ENCODE data around the gene MARCO.
"Not testable (repeated sequence)": the region's sequence is repeated elsewhere in the genome, so short reads cannot be mapped to it uniquely, and the experiment has no call there.

The MARCO gene

DNA sequence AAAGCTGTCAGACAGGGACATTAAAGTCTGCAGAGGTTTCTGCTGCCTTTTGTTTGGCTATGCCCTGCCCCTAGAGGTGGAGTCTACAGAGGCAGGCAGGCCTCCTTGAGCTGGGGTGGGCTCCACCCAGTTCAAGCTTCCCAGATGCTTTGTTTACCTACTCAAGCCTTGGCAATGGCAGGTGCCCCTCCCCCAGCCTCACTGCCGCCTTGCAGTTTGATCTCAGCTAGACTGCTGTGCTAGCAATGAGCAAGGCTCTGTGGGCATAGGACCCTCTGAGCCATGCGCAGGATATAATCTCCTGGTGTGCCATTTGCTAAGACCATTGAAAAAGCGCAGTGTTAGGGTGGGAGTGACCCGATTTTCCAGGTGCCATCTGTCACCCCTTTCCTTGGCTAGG, 61.9 kb downstream of the MARCO start:
- in situ Hi-C loops (cut with MboI; ENCODE audit: low sequenced_read_pairs): not testable (repeated sequence)

DNA sequence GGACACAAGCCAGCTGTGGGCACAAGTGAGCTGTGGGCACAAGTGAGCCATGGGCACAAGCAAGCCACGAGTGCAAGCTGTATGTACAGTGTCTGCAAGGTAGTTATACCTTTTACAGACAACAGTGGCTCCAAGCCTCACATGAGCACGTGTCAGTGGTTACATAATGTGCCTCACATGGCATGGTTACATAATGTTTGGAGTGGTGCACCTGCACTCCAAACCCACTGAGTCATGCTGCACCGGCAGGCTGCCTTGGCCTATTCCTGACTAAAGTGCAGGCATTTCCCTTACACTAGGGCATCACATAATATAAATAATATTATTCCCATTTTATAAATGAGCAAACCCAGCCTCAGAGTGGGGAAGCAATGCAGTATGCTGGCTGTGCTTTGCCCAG, 62.6 kb downstream of the MARCO start:
- in situ Hi-C loops (cut with MboI; ENCODE audit: low sequenced_read_pairs): no loop called here

DNA sequence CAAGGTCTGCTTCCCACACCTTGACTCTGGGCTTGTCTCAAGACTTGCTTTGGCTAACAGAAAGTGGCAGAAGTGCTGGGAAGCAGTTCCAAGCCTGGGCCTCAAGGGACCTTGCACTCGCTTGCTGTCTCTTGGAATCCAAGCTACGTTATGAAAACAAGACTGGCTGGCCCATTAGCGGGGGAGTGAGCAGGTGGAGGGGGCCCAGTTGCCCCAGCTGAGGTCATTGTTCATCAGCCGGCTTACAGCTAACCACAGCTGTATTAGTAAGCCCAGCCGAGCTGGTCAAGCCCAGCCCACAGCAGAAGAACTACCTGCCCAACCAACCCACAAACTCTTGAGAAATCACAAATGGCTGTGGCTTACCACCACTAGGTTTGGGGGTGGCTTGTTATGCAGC, 63.1 kb downstream of the MARCO start:
- in situ Hi-C loops (cut with MboI; ENCODE audit: low sequenced_read_pairs): no loop called here

DNA sequence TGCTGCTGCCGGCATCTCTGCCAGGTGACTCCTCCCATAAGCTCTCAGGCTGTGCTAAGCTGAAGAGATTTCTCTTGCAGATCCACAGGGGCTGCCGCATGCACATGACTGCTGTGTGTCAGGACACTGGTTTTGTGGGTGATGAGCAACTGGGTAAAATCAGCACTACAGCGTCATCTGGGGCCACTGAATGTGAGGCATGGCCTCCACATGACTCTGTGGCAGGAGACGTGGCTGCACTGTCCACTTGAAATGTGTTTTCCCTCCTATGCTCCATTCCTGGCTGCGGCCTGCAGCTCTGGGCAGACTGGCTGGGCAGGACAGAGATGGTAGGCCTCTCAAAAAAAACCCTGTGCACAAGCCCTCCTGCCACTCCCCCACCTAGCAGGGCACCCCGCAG, 63.6 kb downstream of the MARCO start:
- in situ Hi-C loops (cut with MboI; ENCODE audit: low sequenced_read_pairs): no loop called here

DNA sequence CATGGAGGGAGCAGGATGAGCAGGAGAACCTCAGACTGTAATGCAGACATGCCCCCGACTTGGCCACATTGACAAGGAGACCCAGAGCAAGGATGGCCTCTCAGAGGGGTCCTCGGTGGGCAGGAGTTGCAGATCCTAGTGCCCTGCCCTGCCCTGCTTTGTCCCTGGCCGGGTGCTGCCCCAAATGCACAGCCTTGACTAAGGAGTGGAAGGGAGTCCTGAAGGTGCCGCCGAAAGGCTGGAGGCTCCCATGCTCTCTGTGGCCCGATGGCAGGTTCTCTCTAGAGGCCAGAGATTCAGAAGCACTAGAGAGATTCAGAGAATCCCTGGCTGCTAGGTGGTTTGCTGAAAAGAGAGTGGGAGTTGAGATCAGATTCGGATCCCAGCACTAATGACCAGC, 64.4 kb downstream of the MARCO start:
- in situ Hi-C loops (cut with MboI; ENCODE audit: low sequenced_read_pairs): no loop called here

DNA sequence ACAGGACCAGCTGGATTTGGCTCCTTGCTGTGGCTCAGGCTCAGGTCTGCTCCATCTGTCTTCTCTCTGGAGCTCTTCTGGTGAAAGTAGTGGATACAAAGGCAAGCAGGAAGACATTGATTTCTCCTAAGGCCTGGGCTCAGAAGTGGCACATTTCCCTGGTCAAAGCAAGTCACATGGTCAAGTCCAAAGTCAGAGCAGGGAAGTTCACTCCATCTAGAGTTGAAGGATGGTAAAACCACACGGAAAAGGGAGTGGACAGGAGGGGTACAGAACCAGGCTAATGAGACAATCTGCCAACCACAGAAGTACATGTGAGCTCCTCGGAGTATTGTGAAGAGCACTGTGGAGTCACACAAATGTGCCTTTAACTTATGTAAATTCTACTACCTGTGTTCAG, 66.1 kb downstream of the MARCO start:
- in situ Hi-C loops (cut with MboI; ENCODE audit: low sequenced_read_pairs): no loop called here

DNA sequence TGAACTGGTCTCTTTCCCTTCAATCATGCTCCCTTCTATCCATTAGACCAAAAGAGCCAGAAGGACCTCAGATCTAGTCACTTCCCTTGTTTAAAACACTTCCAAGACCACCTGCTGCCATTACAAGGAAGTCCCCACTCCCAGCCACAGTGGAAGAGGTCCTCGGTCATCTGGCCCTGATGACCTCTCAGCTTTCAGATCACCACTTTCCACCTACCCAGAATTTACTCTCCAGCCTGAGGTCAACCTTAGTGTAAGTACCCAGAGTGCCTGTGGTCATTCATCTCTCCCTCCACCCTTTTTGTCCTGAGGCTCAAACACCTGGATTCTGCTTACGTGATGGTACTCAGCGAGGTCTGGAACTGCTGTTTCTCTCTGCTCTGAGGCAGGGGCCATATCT, 67.1 kb downstream of the MARCO start:
- in situ Hi-C loops (cut with MboI; ENCODE audit: low sequenced_read_pairs): no loop called here

DNA sequence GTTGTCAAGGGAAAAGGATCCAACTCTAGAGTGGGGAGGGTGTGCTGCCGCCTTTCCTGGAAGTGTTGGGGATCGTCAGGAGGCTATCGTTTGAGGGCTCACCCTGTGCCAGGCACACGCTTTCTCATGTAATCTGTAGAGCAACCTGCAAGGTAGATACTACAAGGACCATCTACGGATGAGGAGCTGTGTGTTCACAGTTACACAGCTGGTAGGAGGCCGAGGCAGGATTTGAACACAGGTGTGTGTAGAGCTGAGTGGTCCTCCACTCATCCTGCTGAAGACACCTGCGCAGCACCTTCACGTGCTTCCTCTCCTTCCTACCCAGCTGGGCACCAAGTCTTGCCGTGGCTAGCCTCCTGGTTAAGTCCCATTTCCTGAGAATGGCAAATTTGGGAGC, 68.3 kb downstream of the MARCO start:
- in situ Hi-C loops (cut with MboI; ENCODE audit: low sequenced_read_pairs): no loop called here

DNA sequence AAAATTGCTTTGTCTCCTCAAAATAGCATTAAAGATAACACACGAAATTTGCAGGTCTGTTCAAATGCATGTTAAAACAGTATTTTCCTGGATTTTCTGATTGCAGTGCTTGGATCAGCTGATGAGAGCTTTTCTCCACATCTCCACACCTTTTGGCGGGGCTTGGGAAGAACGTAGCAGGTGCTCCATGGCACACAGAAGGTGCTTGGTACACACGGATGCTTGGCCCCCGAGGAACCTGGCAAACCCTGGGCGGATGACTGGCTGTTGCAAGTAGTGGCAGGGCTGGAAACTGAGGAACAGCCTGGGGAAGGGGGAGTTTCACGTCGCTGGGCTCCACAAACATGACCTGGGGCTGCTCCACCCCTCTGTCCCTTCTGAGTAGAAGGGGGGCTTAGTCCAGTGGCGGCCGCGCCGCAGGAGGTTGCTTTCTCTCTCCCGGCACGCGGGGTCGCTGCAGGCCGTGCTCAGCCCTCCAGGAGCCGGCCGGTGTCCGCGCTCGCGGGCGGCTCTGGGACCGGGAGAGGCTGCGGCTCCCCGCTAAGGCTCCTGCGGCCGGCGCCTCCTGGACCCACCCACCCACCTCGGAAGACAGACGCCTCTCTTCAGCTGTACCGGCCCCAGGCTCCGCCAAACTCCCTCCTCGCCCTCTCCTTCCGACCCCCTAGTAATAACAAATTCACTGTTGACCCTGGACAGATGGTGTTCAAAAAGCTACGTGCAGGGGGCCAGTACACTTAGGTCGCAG, 69.3 kb downstream of the MARCO start:
- in situ Hi-C loops (cut with MboI; ENCODE audit: low sequenced_read_pairs): no loop called here

DNA sequence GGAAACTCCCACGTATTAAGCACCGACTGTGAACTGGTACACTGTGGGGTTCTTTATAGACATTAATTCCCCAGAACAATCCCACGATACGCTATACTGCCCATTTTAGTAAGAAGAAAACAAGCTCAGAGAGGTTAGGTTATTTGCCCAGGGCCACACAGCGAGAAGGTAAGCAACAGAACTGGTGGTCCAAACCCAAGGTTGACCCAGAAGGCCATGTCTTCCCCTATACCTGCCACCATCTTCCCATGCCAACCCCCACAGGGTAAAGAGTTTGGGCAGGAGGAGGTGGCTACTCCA, 69.9 kb downstream of the MARCO start:
- in situ Hi-C loops (cut with MboI; ENCODE audit: low sequenced_read_pairs): no loop called here

DNA sequence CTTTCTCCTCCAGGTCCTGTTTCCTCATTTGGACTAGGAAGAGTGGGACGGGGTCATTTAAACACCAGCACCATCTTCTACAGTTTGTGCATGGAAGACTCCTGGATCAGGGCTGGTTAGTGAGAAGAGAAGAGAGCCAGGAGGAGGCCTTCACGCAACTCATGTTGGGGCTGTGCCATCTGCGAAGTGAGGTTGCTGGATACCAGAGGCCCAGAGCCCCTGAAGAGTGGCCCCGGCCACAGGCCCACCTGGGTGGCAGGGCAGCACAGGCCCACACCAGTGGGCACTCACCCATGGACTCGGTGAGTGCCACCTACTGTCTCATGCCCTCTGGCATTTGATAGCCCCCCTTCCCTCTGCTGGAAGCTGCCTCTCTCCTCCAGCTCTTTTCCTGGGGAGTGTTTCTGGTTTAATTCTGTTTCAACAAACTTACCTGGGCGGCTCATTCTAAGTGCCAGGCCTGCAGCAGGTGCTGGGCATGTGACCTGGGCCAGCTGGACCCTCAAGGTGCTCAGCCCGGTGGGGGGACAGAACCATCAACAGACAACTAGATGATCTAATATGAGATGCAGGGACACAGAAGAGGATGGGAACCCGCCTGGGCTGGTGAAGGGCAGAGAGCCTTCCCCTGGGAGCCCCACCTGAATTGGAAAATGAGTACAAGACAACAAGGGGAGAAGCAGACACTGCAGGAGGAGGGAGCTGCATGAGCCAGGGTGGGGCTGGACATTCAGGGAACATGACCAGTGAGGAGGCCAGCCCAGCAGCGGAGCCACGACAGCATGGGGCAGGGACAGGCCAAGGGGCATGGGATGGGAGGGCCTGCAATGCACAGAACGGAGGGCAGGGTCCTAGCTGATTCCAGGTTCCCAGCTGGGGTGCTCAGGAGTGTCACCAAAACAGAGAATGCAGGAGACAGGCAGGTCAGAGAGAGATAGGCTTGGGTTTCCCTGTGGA, 70.6 kb downstream of the MARCO start:
- in situ Hi-C loops (cut with MboI; ENCODE audit: low sequenced_read_pairs): no loop called here

DNA sequence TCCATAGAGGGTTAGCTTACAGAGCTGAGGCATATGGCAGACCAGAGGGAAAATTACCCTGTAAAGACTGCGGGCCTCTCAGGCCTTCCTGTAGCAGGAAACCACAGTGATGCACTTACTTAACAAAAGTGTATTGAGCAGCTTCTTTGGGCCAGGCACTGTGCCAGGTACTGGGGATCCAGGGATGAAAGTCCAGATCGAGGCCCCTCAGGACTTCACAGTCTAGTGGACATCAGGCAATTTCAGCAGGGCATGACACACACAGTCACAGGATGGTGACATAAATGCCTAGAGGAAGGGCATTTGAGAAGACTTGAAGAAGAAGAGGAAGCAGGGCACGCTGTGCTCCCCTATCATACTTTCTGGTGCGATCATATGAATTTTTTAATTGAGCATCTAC, 71.7 kb downstream of the MARCO start:
- in situ Hi-C loops (cut with MboI; ENCODE audit: low sequenced_read_pairs): no loop called here

DNA sequence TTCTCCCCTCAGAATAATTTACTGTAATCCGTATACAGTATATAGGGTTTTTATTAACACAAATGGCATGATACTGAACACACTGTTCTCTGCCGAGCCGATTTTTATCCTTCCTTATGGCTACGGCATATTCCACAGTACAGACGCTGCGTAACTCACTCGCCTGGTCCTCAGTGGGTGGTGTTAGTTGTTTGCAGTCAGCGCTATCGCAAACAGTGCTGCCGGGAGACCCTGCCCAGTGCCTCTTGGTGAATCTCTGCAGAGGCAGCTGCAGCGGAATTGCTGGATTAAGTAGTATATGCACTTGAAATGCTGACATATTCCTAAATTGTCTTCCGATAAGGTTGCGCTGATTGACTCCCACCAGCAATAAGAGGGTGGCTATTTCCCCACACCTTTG, 73.9 kb downstream of the MARCO start:
- in situ Hi-C loops (cut with MboI; ENCODE audit: low sequenced_read_pairs): no loop called here

DNA sequence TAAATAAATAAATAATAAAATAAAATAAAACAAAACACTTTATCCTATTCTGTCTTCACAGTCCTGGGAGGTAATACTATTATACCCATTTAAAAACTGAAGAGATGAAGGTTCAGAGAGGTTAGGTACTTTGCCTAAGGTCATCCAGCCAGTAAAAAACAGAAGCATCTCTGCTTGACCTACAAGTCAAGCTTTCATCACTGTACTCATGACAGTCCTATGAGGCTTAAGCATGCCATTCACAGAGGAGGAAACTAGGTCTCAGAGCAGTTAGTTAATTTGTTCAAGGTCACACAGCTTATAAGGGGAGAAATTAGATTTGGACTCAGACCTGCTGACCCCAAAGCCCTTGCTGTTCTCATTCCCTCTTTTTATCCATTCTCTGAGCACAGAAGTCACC, 77.5 kb downstream of the MARCO start:
- in situ Hi-C loops (cut with MboI; ENCODE audit: low sequenced_read_pairs): no loop called here

DNA sequence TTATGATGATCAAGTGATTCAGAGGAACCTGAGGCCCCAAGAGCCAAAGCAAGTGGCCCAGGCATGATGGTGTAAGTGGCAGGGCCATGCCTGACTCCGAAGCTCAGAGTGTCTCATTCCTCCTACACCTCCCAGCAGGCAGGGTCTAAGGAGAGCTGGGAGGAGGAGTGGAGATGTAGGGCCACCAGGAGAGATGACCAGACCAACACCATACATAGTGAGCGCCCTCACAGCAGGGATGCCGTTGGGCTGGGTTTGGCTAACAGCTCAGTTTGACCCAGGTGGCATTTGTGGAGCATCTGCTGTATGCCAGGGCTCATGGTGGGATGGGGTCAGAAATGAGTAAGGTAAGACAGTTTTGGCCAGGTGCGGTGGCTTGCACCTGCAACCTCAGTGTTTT, 80.7 kb downstream of the MARCO start:
- in situ Hi-C loops (cut with MboI; ENCODE audit: low sequenced_read_pairs): no loop called here

DNA sequence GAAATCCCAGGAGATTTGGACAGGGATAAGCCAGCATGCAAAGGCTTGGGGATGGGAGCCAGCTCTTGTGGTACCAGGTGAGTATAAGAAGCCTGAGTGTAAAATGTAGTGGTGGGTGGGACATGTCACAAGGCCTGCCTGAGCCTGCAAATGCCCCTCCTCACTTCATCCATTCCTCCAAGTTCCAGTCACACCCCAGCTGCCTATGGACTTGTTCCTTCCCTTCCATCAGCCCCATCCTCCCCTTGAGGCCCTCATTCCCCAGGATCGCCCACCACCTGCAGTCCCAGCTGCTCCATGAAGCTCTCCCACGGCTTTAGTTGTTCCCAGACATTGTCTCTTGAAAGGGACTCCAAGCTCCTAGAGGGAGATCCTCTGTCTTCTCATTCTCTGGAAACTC, 81.5 kb downstream of the MARCO start:
- in situ Hi-C loops (cut with MboI; ENCODE audit: low sequenced_read_pairs): no loop called here

DNA sequence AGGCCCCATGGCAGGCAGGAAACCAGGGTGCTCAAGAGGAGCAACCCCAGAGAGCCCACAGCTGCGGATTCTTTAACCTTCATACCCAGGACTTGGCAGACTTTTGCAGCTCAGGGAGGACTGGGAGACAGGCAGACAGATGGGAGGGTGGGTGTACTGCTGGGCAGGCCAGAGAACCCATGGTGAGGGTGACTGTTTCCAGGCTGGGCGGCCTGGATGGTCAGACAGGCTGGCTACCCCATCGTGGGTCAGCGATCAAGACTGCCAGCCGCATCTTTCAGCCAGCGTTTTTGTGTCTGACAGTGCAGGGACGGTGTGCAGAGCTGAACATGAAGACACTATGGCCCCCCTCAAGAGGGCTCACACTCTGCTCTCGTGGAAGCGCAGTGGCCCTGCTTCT, 82.2 kb downstream of the MARCO start:
- in situ Hi-C loops (cut with MboI; ENCODE audit: low sequenced_read_pairs): no loop called here

DNA sequence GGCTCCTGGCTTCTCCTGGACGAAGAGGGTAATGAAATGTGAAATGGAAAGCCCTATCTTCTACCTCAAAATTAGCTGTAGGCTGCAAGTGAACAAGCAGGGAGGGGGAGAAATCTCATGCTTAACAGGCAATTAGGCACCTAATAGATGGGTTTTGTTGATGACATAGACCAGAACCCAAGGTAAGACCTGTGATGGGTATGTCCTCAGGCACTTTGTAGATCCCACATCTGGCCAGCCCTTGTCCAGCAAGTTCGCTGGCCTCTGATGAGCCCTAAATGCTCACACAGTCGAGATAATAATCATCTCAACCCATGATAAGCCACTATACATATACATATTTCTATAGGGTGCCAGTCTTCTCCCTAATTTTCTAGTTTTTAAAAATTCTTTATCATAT, 82.6 kb downstream of the MARCO start:
- in situ Hi-C loops (cut with MboI; ENCODE audit: low sequenced_read_pairs): no loop called here

DNA sequence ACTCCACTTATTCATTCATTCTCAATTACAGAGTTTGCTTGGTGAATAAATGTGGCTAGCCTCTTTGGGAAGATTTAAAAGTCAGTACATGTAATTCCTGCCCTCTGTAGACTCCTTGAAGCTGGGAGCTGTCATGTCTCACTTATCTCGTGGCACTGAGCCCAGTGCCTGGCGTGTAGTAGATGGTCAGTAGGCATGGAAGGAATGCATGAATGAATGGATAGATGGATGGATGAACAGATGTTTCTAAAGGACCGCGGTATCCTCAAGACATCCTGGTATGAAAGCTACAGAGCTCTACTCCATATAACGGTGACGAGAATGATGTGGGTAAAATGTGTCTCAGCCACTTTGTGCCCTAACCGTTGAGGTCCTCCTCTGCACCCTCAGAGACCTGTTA, 83.0 kb downstream of the MARCO start:
- in situ Hi-C loops (cut with MboI; ENCODE audit: low sequenced_read_pairs): no loop called here

DNA sequence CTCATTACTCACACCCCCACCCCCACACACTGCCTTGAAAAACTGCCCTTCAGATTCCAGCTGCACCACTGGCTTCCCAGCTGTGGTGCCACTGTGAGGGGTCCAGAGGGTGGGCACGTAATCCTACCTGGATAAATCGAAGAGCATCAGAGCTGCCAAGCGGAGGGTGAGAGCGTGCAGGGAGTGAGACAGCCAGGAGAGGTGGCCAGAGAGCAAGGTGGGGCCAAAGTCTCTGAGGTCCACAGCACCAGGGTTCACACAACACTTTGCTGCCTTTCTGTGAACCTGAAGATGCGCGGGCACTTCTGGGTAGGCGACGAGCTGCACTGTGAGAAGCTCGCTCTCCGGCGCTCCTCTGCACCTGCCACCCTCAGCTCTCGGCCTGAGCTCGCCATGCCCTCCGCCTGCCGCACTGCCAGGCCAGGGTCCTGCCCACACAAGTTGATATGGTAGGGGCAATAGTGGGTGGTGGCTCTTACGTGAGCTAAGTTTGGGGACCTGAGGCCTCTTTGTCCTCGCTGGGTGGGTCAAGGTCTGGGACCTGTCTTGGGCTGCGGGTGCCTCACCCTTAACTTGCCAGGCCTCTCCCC, 83.9 kb downstream of the MARCO start:
- in situ Hi-C loops (cut with MboI; ENCODE audit: low sequenced_read_pairs): no loop called here

DNA sequence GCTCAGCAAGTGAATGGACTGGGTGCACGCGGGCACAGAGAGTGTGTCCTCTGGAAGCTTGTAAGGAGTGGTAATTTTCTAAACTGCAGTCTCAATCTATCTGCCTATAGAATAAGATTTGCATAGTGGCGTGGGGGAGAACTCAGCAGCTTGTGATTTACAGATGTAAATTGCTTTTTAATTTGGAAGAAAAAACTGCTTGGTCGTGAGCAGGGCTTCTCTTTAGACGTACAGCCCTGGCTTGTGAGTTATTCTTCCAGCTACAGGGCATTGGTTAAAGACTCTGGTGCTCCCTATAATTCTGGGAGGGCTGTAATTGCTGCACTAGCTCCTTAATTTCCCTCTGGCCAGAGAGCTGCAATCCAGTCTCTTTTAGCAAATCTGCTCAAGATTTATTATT, 84.9 kb downstream of the MARCO start:
- in situ Hi-C loops (cut with MboI; ENCODE audit: low sequenced_read_pairs): no loop called here

Data from hTERT RPE-1 (cell line).